NCI-H146 treated with DMSO at 0.1 percent for 48 hours (cell line): Measurements from ENCODE around the gene ZDHHC15.
"Not testable (repeated sequence)": the region's sequence is repeated elsewhere in the genome, so short reads cannot be mapped to it uniquely, and the experiment has no call there.

Experiments
- DNase-seq: peaks from one replicate; lab custom pipeline; 2025; ENCODE audit not compliant: unreplicated experiment; lab: John Stamatoyannopoulos, UW

Gene ZDHHC15

DNA sequence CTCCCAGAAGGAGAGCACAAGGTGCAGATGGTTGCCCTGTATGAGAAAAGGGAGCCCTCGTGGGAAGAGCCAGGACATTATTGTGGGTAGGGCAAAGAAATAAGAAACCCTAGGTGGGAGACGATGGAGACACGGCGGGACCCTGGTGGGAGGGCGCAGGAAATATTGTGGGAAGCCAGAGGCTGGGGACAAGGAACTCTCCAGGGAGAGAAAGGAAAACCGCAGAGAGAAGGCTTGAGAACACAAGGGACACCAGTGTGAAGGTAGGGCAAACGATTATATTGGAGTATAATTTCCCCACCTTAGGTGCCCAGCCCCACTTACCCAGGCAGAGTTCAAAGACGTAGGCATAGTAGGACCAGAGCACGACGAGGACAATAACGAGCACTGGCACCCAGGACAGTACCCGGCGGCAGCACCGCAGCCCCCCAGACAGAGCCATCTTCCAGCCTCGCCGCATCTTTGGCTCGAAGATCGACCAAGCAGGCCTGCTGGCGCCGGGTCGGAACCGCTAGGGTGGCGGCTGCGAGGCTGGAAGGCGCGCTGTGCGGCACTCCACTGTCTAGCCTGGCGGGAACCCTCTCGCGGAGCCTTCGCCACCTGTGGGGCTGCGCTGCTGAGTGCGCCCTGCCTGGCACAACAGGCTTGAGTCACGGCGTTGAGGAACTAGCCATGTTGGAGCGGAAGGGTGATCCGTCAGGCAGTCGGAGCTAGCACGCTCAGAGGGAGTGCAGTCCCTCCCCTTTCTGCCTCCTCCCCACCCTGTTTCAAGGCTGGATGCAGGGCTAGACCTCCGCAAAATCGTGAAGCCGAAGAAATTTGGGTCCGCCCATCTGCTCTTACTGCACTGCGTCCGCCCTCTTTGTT lies at the start of gene ZDHHC15:
Gene ZDHHC15, minus strand, starts transcription at position 473 of the 867 bp plus-strand sequence. Its CDS starts 13 bp downstream, at position 460.
- no peak for DNase-seq

DNA sequence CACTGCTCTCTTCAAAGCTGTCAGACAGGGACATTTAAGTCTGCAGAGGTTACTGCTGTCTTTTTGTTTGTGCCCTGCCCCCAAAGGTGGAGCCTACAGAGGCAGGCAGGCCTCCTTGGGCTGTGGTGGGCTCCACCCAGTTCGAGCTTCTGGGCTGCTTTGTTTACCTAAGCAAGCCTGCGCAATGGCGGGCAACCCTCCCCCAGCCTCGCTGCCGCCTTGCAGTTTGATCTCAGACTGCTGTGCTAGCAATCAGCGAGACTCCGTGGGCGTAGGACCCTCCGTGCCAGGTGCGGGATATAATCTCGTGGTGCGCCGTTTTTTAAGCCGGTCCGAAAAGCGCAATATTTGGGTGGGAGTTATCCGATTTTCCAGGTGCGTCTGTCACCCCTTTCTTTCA lies 37.7 kb upstream of the ZDHHC15 start:
- DNase-seq, result not testable (repeated sequence)

DNA sequence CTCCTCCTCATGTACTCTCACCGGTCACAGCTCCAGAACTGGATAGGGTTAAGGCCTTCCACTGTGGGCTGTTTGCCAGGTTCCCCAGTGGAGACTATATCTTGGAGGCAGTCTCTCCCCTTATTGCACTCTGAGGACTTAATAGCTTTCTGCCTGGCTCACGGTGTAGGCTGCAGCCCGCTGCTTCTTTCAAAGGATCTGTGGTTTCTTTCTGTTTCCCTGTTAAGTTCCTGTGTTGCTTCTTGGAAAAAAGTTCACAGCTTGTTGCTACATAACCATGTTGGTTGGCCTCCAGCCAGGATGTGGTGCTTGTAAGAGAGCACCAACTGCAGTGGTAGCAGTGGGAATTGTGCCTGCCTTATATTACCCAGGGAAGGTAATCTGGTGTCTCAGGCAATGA lies 24.9 kb upstream of the ZDHHC15 start:
- DNase-seq, result no peak

DNA sequence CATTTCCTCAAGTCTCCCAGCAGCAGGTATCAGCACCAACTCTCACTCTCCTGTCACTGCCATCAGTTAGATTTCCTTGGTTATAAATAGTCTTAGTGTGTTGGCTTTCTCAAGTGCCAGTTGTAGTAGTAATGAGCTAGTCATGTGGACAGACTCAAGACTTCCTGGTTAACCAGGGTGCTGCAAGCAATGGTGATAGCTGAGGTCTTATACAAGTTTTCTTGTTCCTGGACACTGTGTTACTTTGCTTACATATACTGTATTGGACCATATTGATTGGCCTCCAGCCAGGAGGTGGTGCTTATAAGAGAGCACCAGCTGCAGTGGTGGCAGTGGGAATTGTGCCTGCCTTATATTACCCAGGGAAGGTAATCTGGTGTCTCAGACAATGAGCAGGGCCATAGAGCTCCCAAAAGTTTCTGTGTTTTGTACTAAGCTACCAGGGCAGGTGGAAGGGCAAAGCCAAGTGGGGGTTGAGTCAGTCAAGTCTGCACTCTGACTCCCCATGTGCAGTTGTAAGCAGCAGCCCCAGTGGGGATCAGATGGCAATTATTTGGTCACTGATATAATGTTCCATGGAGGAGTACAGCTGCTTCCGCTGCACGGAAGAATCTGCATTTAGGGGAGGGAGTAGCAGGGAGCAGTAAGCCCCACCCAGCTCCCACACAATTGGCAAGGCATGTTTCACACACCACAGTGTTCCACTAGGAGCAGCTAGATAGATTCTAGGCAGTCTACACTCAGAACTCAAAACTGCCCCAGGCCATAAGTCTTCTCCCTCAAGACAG lies 24.1 kb upstream of the ZDHHC15 start:
- no peak for DNase-seq

DNA sequence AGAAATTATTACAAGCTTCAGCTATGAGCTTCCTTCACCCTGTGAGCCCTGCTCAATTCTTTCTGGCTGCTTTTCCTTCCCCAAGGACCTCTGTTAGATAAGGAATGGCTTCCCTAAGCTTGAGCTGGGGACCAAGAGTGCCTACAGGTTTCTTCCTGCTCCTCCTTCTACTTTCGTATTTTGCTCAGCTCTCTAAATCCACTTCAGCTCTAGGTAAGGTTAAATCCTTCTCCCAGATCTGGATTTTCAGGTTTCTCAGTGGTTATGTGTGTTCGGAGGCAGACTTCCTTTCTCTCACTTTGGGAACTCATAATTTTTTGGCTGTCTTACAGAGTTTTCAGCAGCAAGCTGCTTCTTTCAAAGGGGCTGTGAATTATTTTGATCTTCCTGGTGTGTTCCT lies 21.9 kb upstream of the ZDHHC15 start:
- DNase-seq, result no peak

- DNase-seq, result no peak
These were observed 38.9 kb downstream of the ZDHHC15 start for GRCh38 chrX:75483933-75484332.

GRCh38 chrX:75461780-75462179 lies 61.1 kb downstream of the ZDHHC15 start:
- DNase-seq, result not testable (repeated sequence)

DNA sequence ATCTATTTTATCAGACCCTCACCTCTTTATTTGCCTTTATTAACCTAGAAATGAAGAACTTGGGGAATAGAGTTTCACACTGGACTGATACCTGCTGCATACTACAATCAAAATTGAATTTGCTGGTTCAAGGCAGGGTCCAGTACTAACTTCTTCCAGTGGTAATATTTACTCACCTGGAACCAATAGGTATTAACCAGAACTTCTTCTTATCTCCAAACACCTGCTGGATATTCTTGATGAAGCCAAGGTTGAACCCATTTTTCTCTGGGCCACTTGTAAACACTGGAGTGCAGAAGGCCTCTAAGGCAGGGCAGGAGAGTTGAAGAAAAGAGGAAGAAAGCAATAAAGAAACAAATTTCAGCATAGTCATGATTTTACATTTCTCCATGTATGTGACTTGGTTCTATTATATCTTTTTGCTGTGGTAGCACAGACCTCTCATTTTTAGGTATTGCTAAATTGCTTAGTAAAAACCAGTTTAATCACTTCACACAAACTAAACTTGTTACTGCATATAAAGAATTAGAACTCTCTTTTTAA lies 101.1 kb downstream of the ZDHHC15 start:
- no peak for DNase-seq

DNA sequence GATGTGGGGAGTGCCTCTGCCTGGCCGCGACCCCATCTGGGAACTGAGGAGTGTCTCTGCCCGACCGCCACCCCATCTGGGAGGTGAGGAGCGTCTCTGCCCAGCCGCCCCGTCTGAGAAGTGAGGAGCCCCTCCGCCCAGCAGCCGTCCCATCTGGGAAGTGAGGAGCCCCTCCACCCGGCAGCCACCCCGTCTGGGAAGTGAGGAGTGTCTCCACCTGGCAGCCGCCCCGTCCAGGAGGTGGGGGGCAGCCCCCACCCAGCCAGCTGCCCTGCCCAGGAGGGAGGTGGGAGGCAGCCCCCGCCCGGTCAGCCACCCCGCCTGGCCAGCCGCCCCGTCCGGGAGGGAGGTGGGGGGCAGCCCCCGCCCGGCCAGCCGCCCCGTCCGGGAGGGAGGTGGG lies 115.7 kb downstream of the ZDHHC15 start:
- not testable (repeated sequence) for DNase-seq

GRCh38 chrX:75390470-75390869 lies 132.4 kb downstream of the ZDHHC15 start:
- no peak for DNase-seq

DNA sequence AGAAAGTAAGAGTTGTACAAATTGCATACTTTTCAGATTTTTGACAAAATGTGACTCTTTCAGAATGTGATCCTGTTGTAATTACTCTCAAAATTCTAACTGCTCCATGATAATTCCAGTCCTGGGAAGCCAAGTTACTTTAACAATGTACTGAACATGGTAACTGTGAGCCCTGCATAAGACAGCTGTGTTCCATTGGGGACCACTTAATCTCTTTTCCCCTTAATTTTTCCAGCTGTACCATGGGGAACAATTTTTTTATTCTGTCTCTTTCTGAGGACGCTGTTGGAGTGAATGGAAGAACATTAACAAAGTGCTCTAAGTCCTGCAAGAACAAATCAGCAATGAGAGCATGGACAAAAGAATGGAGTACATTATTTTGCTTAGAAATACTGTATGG lies 153.1 kb downstream of the ZDHHC15 start:
- DNase-seq, result no peak

GRCh38 chrX:75366861-75367260 lies 156.0 kb downstream of the ZDHHC15 start:
- no peak for DNase-seq

DNA sequence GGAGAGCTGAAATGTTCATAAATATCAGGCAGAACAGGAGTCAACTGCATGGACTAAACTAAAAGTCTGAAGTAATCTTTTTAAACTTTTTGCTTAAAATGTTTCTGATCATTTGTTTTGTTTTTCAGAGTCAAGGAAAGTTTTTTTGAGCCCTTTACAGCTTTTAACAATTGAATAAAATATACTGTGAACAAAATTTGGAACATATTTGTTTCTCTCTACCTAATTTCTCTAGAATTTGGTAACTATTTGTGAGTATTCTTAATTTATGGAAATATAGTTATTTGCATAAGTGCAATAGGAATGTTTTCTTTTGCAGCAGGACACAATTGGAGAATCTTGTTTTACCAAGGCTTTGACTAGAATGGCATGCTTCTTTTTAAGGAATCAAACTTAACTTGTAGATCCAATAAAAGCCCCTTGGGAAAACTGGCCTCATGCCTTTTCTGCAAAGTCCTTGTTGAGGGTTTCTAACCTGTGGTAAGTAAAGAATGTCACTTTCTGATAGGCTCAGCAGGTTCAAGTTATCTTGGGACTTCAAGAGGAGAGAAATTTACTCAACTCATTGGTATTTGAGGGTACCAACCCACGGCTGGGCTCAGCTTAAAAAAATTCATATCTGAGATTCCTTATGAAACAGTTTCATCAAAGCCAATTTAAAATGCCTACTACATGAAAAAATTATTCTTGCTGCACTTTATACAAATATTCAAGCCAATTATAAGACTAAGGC lies 157.4 kb downstream of the ZDHHC15 start:
- no peak for DNase-seq

- DNase-seq, result no peak
These were observed 161.0 kb downstream of the ZDHHC15 start for GRCh38 chrX:75361788-75362187.

GRCh38 chrX:75348601-75349000 lies 174.2 kb downstream of the ZDHHC15 start:
- not testable (repeated sequence) for DNase-seq

- DNase-seq, result no peak
These were observed 185.3 kb downstream of the ZDHHC15 start for GRCh38 chrX:75337525-75337924.

DNA sequence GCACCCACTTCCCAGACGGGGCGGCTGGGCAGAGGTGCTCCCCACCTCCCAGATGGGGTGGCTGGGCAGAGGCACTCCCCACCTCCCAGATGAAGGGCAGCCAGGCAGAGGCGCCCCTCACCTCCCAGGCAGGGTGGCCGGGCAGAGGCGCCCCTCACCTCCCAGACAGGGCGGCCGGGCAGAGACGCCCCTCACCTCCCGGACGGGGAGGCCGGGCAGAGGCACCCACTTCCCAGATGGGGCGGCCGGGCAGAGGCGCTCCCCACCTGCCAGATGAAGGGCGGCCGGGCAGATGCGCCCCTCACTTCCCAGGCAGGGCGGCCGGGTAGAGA lies 187.7 kb downstream of the ZDHHC15 start:
- no peak for DNase-seq

DNA sequence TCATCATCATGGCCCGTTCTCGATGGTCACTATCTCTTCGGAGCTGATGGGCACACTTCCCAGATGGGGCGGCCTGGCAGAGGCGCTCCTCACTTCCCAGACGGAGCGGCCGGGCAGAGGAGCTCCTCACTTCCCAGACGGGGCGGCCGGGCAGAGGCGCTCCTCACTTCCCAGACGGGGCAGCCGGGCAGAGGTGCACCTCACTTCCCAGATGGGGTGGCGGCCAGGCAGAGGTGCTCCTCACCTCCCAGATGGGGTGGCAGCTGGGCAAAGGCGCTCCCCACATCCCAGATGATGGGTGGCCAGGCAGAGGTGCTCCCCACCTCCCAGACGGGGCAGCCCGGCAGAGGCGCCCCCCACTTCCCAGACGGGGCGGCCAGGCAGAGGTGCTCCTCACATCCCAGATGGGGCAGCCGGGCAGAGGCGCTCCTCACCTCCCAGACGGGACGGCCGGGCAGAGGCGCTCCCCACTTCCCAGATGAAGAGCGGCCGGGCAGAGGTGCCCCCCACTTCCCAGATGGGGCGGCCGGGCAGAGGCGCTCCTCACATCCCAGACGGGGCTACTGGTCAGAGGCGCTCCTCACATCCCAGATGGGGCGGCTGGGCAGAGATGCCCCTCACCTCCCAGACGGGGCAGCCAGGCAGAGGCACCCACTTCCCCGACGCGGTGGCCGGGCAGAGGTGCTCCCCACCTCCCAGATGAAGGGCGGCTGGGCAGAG lies 188.3 kb downstream of the ZDHHC15 start:
- not testable (repeated sequence) for DNase-seq

DNA sequence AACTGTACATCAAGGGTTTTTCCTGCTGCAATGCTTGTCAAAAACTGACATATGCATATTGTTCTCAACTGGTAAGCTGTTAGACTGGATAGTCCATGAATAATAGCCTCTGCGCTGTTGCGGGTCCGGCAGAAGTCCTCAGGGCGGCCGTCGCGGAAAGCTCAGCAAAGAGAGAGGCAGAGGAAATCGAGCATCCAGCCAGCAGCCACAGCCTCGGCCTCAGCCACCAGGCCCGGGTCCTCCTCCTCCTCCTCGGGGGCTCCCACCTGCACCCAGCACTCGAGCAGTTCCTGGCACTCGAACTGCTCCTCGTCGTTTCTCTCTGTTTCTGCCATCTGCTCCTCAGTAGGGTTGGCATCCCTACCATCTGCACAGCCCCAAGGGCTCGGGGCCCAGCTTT lies 195.2 kb downstream of the ZDHHC15 start:
- DNase-seq, result no peak
